Caco-2 (cell line): Measurements from ENCODE around the gene THADA. TPM values are rescaled to one million over a fixed set of nuclear protein-coding genes. Genes with fewer than 3 reads are reported as not detected.

Experiments
- BruUV-seq: library from RNA; stranded (reverse); fragments of 400-500 nt; replicated peaks from 2 replicates; lab custom pipeline; 2021; lab: Mats Ljungman, UMichigan
- CTCF ChIA-PET: fragments of 300-600 bp; sonication (Branson Sonifier 250); formaldehyde crosslinking; loops from one replicate; lab custom pipeline; 2022; ENCODE audit warnings: antibody characterized with exemption; lab: Charles Lee
- POLR2A ChIA-PET: fragments of 300-600 bp; sonication (Branson Sonifier 250); formaldehyde crosslinking; loops from one replicate; lab custom pipeline; 2022; ENCODE audit warnings: antibody characterized with exemption; lab: Charles Lee
- DNase-seq, 2 experiments: peaks; one replicate each; pipeline versions ENCODE4 v3.0.0 to v3.0.0-alpha.2; 2020 to 2022
- H3K27me3 ChIP-seq: replicated peaks from 2 replicates; pipeline ENCODE4 v1.6.0; 2011; ENCODE audit warnings: low read length; ENCODE audit not compliant: control insufficient read depth, insufficient read depth
- H3K36me3 ChIP-seq: 2 replicates; pipeline ENCODE4 v1.5.1; 2011; ENCODE audit warnings: low read length; ENCODE audit not compliant: control insufficient read depth, insufficient read depth
- H3K4me1 ChIP-seq: fragments of 250-450 bp; sonication (Bioruptor Pico); 2 replicates; pipeline ENCODE4 v1.5.1; 2020; ENCODE audit warnings: mild to moderate bottlenecking
- H3K4me3 ChIP-seq: 2 replicates; pipeline ENCODE4 v1.5.1; 2011; ENCODE audit warnings: low read depth, mild to moderate bottlenecking, control low read depth, low read length
- H3K9me3 ChIP-seq: fragments of 250-450 bp; sonication (Bioruptor Pico); 2 replicates; pipeline ENCODE4 v1.5.1; 2020; ENCODE audit warnings: mild to moderate bottlenecking, moderate library complexity
- H3K27ac Mint-ChIP-seq: one replicate; pipeline ENCODE4 v1.8.0; 2022; ENCODE audit warnings: mixed read lengths; ENCODE audit not compliant: unreplicated experiment
- H3K27me3 Mint-ChIP-seq: one replicate; pipeline ENCODE4 v1.8.0; 2022; ENCODE audit warnings: mixed read lengths; ENCODE audit not compliant: insufficient read depth, unreplicated experiment
- H3K36me3 Mint-ChIP-seq: one replicate; pipeline ENCODE4 v1.8.0; 2022; ENCODE audit warnings: mild to moderate bottlenecking, mixed read lengths; ENCODE audit not compliant: insufficient read depth, unreplicated experiment
- H3K4me1 Mint-ChIP-seq: one replicate; pipeline ENCODE4 v1.8.0; 2022; ENCODE audit warnings: low read depth, mixed read lengths; ENCODE audit not compliant: unreplicated experiment
- H3K4me3 Mint-ChIP-seq: one replicate; pipeline ENCODE4 v1.8.0; 2022; ENCODE audit warnings: mild to moderate bottlenecking, moderate library complexity, mixed read lengths; ENCODE audit not compliant: unreplicated experiment
- H3K9me3 Mint-ChIP-seq: one replicate; pipeline ENCODE4 v1.8.0; 2022; ENCODE audit warnings: mixed read lengths; ENCODE audit not compliant: unreplicated experiment
- CTCF ChIP-seq, 2 experiments: fragments of 200-600 bp in 1 of 2; IDR thresholded peaks; 1 replicate in 1 of 2; 2 replicates in 1 of 2; pipeline versions ENCODE4 v1.5.1 to v1.8.0; 2011 to 2022; ENCODE audit warnings: antibody characterized with exemption in 1 of 2, control low read depth in 1 of 2, inconsistent platforms in 1 of 2, low read depth in 1 of 2, low read length in 1 of 2, mild to moderate bottlenecking in 1 of 2, moderate library complexity in 1 of 2; ENCODE audit not compliant: insufficient read depth in 1 of 2, severe bottlenecking in 1 of 2, unreplicated experiment in 1 of 2
- intact Hi-C: fragments of 100-400 bp; cut with micrococcal nuclease; formaldehyde crosslinking; loops from one replicate; pipeline ENCODE4 v1.10.0; 2022; ENCODE audit not compliant: unreplicated experiment
- total RNA-seq: library from RNA; stranded (reverse); gene quantifications from 2 replicates; pipeline ENCODE4 v1.2.3, GENCODE V29; 2022

Gene THADA
- total RNA-seq, 1 experiment from 2014 or later = 33.8 TPM

GRCh38 chr2:43594875-43595274, 963 bp downstream of the THADA start:
- Histone ChIP-seq H3K4me3 (peak overlapping the region; percentile 70), H3K27me3 (no peaks in the 10 kb centered on the region), H3K4me1 (peaks cover 6% of the 10 kb centered on the region; the same call in 1 of the 2 replicates), H3K36me3 (no peaks in the 10 kb centered on the region; the same call in 1 of the 2 replicates), H3K9me3 (no peaks in the 10 kb centered on the region)
- POLR2A ChIA-PET = no interaction called here
- no peak for TF ChIP-seq CTCF (IDR thresholded peaks at IDR 0.05; ENCODE audit: insufficient read depth in 1 of 2, low read depth in 1 of 2, low read length in 1 of 2, severe bottlenecking in 1 of 2, unreplicated experiment in 1 of 2)
- intact Hi-C loops = no loop called here
- DNase-seq = no peak
- Mint-ChIP-seq H3K9me3 (no peaks in the 10 kb centered on the region), H3K4me1 (peaks cover 32% of the 10 kb centered on the region), H3K27ac (peak overlapping the region; percentile 97), H3K36me3 (peaks cover 36% of the 10 kb centered on the region), H3K4me3 (peak overlapping the region; percentile 95), H3K27me3 (no peaks in the 10 kb centered on the region)
- TSS peak; percentile 64 for BruUV-seq
- CTCF ChIA-PET = interaction anchor here (1.5 kb wide), 1 partner anchor 17 kb away, joined by 6 read pairs; no protein-coding TSS in a partner anchor

GRCh38 chr2:43593254-43593653, 2.6 kb downstream of the THADA start:
- POLR2A ChIA-PET = no interaction called here
- Mint-ChIP-seq H3K27me3 (no peaks in the 10 kb centered on the region), H3K9me3 (no peaks in the 10 kb centered on the region), H3K27ac (no peak overlapping the region), H3K4me1 (peaks cover 21% of the 10 kb centered on the region), H3K4me3 (no peak overlapping the region), H3K36me3 (peaks cover 34% of the 10 kb centered on the region)
- H3K4me1 ChIP-seq = no peaks in the 10 kb centered on the region
- H3K9me3 ChIP-seq = no peaks in the 10 kb centered on the region
- no peaks in the 10 kb centered on the region; the same call in 1 of the 2 replicates for H3K36me3 ChIP-seq
- TF ChIP-seq CTCF (IDR thresholded peaks at IDR 0.05; ENCODE audit: insufficient read depth in 1 of 2, low read depth in 1 of 2, low read length in 1 of 2, severe bottlenecking in 1 of 2, unreplicated experiment in 1 of 2) = no peak
- no peaks in the 10 kb centered on the region for H3K27me3 ChIP-seq
- no peak for DNase-seq
- H3K4me3 ChIP-seq = no peak overlapping the region
- CTCF ChIA-PET = interaction anchor here (0.7 kb wide), 1 partner anchor 169 kb away, joined by 4 read pairs; no protein-coding TSS in a partner anchor
- BruUV-seq = no TSS peak
- intact Hi-C loops = no loop called here

DNA sequence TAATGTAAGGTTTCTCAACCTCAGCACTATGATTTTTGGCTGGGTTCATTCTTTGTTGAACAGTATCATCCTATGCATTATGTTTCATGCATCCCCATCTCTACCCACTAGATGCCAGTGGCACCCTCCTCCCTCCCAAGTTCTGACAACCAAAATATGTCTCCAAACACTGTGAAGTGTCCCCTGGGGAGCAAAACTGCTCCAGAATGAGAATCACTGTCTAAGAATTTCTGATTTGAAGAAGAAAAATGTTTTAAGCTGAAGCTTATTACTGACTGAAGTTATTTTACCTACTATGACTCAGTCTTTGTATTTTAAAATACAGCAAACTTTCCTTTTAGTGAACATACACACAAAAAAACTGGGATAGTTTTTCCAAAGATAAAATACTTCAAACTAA, 3.4 kb downstream of the THADA start:
- H3K27me3 Mint-ChIP-seq = no peaks in the 10 kb centered on the region
- intact Hi-C loops = no loop called here
- no peaks in the 10 kb centered on the region; the same call in 1 of the 2 replicates for H3K36me3 ChIP-seq
- H3K9me3 ChIP-seq = no peaks in the 10 kb centered on the region
- POLR2A ChIA-PET = no interaction called here
- no TSS peak for BruUV-seq
- peaks cover 16% of the 10 kb centered on the region for H3K4me1 Mint-ChIP-seq
- no peaks in the 10 kb centered on the region for H3K4me1 ChIP-seq
- H3K9me3 Mint-ChIP-seq = no peaks in the 10 kb centered on the region
- CTCF ChIA-PET = no interaction called here
- no peak for DNase-seq
- no peak for TF ChIP-seq CTCF (IDR thresholded peaks at IDR 0.05; ENCODE audit: insufficient read depth in 1 of 2, low read depth in 1 of 2, low read length in 1 of 2, severe bottlenecking in 1 of 2, unreplicated experiment in 1 of 2)
- H3K36me3 Mint-ChIP-seq = peaks cover 34% of the 10 kb centered on the region
- no peak overlapping the region for H3K4me3 Mint-ChIP-seq
- H3K4me3 ChIP-seq = no peak overlapping the region
- no peaks in the 10 kb centered on the region for H3K27me3 ChIP-seq
- H3K27ac Mint-ChIP-seq = no peak overlapping the region
